ENCODE results near the gene LRBA.

The LRBA gene

DNA sequence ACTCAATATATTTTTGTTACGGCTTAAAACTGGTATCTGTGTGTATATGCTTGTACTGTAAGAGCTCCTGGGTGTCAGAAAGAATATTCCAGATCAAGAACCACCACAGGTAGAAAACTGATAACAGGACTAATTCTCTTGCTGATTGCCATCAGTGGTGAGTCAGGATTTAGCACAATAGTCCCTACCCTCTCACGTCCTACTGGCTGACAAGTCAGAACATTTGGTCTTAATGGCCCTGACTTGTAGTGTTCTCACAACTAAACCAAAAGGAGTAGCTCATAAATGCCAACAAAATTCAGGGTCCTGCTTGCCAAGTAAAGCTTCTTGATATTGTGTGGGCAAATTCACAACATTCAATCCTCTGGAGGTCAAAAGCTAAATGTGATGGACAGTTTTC, 538.3 kb downstream of the LRBA start:
- DNase-seq = no peak

DNA sequence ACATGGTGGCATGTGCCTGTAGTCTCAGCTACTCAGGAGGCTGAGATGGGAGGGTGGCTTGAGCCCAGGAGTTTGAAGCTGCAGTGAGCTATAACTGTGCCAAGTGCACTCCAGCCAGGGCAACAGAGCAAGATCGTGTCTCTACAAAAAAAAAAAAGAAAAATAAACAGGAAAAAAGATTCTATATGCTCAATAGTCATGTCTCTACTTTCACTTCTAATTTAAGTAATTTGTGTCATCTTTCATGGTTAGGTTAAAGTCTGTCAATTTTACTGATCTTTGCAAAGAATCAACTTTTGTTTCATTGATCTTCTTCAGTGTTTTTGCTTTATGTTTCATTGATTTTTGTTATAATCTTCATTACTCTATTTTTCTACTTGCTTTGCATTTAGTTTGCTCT, 539.3 kb downstream of the LRBA start:
- DNase-seq = no peak

- no peak for DNase-seq
Observed at GRCh38 chr4:150464523-150464922, 550.6 kb downstream of the LRBA start.

GRCh38 chr4:150462743-150463142, 552.3 kb downstream of the LRBA start:
- DNase-seq = no peak

- no peak for DNase-seq
Observed at GRCh38 chr4:150461957-150462356, 553.1 kb downstream of the LRBA start.

- no peak for DNase-seq
Observed at GRCh38 chr4:150457802-150458201, 557.3 kb downstream of the LRBA start.

DNA sequence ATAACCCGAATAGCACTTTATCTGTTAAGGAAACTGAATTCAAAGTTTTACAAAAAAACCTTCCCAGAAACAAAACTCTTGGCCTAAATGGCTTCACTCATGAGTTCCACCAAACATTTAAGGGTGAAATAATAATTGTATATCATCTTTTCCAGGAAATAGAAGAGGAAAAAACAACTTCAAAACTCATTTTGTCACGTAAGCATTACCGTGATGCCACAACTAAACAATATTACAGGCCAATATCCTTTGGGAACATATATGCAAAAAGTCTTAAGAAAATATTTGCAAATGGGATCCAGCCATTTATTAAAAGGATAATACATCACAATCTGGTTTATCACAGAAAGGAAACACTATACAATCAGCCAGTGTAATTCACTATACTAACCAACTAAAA, 563.2 kb downstream of the LRBA start:
- no peak for DNase-seq

DNA sequence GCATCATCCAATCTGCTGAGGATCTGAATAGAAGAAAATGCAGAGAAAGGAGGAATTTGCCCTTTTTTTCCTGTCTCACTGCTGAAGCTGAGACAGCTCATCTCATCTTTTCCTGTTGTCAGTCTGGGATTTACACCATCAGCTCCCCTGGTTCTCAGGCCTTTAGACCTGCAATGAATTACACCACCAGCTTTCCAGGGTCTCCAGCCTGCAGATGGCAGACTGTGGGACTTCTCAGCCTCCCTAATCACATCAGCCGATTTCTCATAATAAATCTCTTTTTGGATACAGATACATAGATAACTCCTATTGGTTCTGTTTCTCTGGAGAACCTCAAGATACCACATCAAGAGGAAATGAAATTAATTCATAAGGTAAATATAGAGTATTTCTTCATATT, 567.7 kb downstream of the LRBA start:
- no peak for DNase-seq

GRCh38 chr4:150439451-150439933, 575.6 kb downstream of the LRBA start:
- DNase-seq = no peak

DNA sequence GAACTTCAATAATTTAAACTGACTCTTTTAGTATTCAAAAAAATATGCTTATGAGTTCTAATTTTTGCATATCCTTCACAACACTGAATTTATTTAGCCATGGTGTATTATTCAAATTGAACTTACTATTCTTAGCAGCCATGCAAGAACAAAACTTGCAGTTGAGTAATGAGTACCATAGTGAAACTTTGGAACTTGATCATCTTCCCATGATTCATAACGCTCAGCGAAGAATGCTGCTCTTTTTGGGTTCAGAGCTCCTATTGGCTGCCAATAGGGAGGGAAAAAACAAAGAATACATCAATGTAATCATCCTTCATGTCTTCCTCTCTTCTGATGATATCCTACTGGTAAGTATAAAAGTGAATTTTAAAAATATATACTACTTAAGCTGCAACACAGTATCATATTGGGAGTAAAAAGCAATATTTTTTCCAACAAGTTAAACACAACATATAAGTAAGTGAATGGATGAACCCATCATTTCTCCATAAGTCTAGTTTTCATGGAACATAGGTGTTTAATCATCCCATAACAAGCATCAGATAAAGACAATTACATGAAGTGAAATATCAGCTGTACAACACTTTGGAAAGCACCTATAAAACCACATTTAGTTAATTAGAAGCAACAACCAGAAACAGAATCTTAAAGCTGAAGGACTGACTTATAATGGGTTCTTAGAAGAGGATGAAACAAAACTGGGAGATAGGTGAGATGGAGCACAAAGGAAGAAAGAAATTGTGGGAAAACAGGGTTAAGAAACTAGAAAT, 578.3 kb downstream of the LRBA start:
- no peak for DNase-seq

DNA sequence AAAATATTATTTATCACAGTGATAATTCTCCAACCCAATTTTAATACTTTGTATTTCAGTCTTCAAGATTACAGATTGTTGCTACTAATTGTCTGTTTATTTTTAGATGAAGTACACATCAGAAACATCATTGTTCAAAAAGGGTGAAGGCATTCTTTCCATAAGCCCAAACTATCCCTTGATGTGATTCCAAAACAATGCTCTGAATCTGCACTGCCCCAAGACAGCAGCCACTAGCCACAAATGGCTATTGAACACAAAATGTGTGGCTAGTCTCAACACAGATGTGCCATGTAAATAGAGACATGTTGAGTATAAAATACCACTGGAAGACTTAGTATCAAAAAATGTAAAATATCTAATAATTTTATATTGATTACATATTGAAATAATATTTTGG, 583.9 kb downstream of the LRBA start:
- no peak for DNase-seq

DNA sequence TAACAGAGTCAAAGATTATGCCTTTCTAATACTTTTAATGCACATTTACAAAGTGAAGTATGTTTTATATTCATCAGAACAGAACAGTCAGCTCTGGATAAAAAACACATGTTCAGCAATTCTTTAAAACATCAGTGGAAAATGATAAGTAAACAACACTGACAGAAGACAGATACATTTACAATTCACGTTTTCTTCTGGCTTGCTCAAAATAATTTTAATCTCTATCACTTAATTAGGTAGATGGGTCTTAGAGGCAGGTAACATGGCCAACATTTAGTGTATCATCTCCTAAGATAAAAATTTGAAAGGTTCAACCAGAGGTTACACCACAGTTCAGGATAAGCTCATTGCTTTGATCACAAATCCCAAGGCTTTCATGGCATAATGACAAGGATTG, 589.9 kb downstream of the LRBA start:
- no peak for DNase-seq

DNA sequence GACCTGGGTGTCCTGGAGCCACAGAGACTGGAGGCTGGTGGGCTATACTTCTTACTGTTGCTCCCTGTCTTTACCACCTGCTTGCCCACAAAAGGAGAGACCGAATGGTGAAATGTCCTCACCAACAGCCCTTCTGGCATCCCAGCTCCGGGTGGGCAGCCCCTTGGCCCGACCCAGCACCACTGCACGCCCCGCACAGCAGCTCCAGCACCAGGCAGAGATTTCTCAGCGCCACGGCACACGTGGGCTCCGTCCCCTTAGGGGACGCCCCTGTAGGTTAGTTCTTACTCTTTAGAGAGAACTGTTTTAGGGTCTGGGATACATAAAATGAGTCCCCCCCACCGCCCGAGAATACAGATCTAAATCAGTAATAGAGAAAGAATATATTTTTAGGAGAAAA, 591.6 kb downstream of the LRBA start:
- no peak for DNase-seq

DNA sequence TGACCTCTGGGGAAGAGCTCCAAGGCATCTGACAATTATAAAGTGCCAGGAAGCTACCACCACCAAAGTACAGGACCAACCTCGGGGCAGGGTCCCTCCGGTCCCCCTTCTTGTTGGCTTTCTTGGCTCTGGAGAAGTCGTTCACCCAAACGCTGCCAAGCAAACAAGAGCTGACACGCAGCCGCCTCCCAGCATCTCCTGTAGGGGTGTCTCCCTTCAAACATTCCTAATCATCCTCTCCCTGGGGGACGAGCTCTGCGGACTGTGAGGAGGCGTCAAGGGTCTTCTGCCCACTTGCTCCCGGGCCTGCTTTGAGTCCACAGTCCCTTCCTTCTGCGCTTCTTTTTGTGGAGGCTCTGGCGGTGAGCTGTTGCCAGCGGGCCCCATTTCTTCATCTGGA, 592.0 kb downstream of the LRBA start:
- no peak for DNase-seq

- no peak for DNase-seq
Observed at GRCh38 chr4:150421612-150422011, 593.5 kb downstream of the LRBA start.

- no peak for DNase-seq
Observed at GRCh38 chr4:150419939-150420338, 595.1 kb downstream of the LRBA start.

GRCh38 chr4:150418757-150419410, 596.2 kb downstream of the LRBA start:
- no peak for DNase-seq

DNA sequence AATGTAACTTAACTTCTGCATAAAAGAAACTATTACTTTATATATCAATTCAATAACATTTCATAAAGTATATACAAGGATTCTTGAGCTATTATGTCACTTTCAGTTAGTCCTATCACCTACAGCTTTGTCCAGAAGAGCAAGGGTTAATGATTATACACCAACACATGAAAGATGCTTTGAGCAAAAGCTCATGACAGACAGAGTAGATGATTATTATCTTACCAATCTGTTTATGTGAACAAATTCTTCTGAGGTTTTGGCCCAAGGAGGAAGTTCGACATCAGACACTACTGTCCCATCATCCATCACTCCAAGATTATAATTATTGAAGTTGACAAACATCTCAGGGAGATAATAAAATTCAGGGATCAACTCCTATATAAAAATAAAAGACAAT, 599.9 kb downstream of the LRBA start:
- DNase-seq = no peak

- no peak for DNase-seq
Observed at GRCh38 chr4:150411520-150411919, 603.6 kb downstream of the LRBA start.

DNA sequence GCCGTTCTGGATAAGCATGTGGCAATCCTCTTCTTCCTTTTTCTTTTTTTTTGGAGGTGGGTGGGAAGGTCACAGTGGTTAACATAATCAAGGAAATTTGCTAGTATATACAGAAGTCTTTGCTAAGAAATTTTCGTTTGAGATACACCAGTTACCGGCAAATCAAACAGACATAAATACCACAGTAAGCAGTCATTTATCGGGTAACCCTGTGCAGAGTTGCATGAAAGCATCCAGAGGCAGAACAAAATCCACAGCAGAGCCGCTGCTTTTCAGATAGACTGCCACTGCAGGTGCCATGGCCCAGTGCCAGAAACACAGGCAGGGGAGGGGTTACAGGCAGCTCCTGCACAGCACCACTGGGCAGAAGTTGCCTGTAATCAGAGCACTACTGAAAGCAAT, 612.2 kb downstream of the LRBA start:
- no peak for DNase-seq

GRCh38 chr4:150401083-150401687, 613.9 kb downstream of the LRBA start:
- no peak for DNase-seq

DNA sequence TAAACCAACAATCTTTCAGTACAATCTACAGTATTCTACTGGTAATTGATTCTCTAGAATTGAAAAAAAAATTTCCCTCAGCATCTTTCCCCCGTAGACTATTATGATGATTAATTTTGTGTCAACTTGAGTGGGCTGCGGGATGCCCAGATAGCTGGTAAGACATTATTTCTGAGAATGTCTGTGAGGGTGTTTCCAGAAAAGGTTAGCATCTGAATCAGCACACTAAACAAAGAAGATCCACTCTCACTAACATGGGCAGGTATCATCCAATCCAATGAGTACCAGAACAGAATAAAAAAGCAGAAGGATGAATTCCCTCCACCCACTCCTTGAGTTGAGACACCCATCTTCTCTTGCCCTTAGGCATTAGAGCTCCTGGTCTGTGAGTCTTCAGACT, 619.2 kb downstream of the LRBA start:
- no peak for DNase-seq

DNA sequence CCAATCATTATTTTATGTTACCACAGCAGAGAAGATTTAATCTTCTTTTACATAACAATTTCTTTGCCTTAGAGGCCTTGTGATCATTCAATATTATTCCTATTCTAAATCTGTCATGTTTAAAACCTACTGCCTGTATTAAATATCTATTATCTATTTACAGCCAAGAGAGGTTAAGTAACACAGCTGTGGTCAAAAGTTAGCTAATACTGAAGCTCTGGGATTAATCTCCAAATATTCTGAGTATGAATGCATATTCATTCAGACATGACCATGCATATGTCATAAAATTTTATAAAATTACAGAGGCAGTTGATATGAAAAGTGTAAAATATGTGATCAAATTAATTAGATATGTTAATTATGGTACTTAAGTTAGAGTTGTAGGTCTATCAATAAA, 621.0 kb downstream of the LRBA start:
- DNase-seq = no peak

- DNase-seq = no peak
Observed at GRCh38 chr4:150391052-150391451, 624.0 kb downstream of the LRBA start.
